Daoy (cell line): ENCODE results near the gene PPIP5K2. TPM values are rescaled to one million over a fixed set of nuclear protein-coding genes. Genes with fewer than 3 reads are reported as not detected.
"Not testable (repeated sequence)": the region's sequence is repeated elsewhere in the genome, so short reads cannot be mapped to it uniquely, and the experiment has no call there.

Experiments used
- DNase-seq: peaks from one replicate; pipeline ENCODE4 v3.0.0-alpha.2; 2015; ENCODE audit warnings: low read depth
- total RNA-seq: library from RNA; depleted of rRNA; stranded (reverse); fragments of >200 nt; shearing (Covaris generic); gene quantifications from 2 replicates; pipeline ENCODE4 v1.2.3, GENCODE V29; 2014

PPIP5K2 gene
- total RNA-seq, 1 experiment from 2014 or later: 60.3 TPM

- no peak for DNase-seq
Observed at GRCh38 chr5:103207653-103208052, 87.6 kb downstream of the PPIP5K2 start.

GRCh38 chr5:103208460-103208859 is 88.4 kb downstream of the PPIP5K2 start:
- no peak for DNase-seq

- no peak for DNase-seq
Observed at GRCh38 chr5:103209065-103209464, 89.0 kb downstream of the PPIP5K2 start.

GRCh38 chr5:103210952-103211351 is 90.9 kb downstream of the PPIP5K2 start:
- no peak for DNase-seq

GRCh38 chr5:103211576-103212561 is 91.8 kb downstream of the PPIP5K2 start:
- DNase-seq: no peak

- no peak for DNase-seq
Observed at GRCh38 chr5:103216137-103216536, 96.0 kb downstream of the PPIP5K2 start.

GRCh38 chr5:103216697-103217096 is 96.6 kb downstream of the PPIP5K2 start:
- no peak for DNase-seq

- DNase-seq: no peak
Observed at GRCh38 chr5:103217101-103217500, 97.0 kb downstream of the PPIP5K2 start.

- no peak for DNase-seq
Observed at GRCh38 chr5:103218164-103218563, 98.1 kb downstream of the PPIP5K2 start.

- not testable (repeated sequence) for DNase-seq
Observed at GRCh38 chr5:103219074-103219473, 99.0 kb downstream of the PPIP5K2 start.

GRCh38 chr5:103223031-103223955 is 103.2 kb downstream of the PPIP5K2 start:
- no peak for DNase-seq

GRCh38 chr5:103224118-103224893 is 104.2 kb downstream of the PPIP5K2 start:
- peak; percentile 53 for DNase-seq

GRCh38 chr5:103224894-103225246 is 104.8 kb downstream of the PPIP5K2 start:
- no peak for DNase-seq

- no peak for DNase-seq
Observed at GRCh38 chr5:103228061-103228460, 108.0 kb downstream of the PPIP5K2 start.

- no peak for DNase-seq
Observed at GRCh38 chr5:103228588-103228987, 108.5 kb downstream of the PPIP5K2 start.

- DNase-seq: peak; percentile 13
Observed at GRCh38 chr5:103232393-103232999, 112.4 kb downstream of the PPIP5K2 start.

GRCh38 chr5:103234239-103234975 is 114.3 kb downstream of the PPIP5K2 start:
- DNase-seq: peak; percentile 28

GRCh38 chr5:103235891-103236290 is 115.8 kb downstream of the PPIP5K2 start:
- no peak for DNase-seq

GRCh38 chr5:103237778-103238177 is 117.7 kb downstream of the PPIP5K2 start:
- no peak for DNase-seq

- no peak for DNase-seq
Observed at GRCh38 chr5:103243665-103244064, 123.6 kb downstream of the PPIP5K2 start.
